ENCODE measurements around the gene ZNF480. TPM values are rescaled to one million over a fixed set of nuclear protein-coding genes. Genes with fewer than 3 reads are reported as not detected.

The ZNF480 gene
- total and polyA plus RNA-seq, 2 of the 13 experiments (the other 11 are each of a cell fraction or from before 2014, with no cell fraction given): 2.1 to 9.6 TPM

DNA sequence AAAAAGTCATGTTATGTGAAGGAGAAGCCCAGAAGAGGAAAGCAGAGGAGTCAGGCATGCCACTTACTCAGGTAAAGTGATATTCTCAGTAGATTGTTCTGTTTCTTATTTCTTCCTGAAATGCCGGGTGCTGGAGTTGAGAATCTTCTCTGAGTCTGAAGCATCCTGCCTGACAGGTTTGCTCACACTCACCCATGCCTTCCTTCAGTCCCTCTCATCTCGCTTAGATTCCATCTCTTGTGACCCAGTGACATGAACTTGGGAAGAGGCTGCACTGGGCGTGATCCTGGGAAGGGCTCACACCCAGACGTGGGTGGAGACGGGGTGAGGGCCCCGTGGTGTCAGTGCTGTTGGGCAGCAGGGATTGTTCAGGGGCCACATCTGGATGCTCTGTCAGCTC is 19.5 kb upstream of the ZNF480 start:
- ChIA-PET POLR2A (no interaction called here), CTCF (ENCODE audit: low intra/inter-chr PET ratio, low total read pairs) (no interaction called here)
- TF ChIP-seq ZNF790 (CRISPR knock-in tag; IDR thresholded peaks at IDR 0.05; ENCODE audit: borderline replicate concordance): no peak
- TF ChIP-seq RELA (CRISPR knock-in tag; IDR thresholded peaks at IDR 0.05): no peak
- 98% methylated on average over 6 of the region's 6 CpGs for WGBS (ENCODE audit: low lambda C conversion rate)
- H3K27ac ChIP-seq (ENCODE audit: extremely low read length, insufficient read depth, low read length): no peak overlapping the region
- H3K4me2 ChIP-seq (ENCODE audit: low read depth, low read length): no peak overlapping the region
- peaks cover 0 to 6% of the 10 kb centered on the region in 2 experiments; a peak in 1 of 5 replicates for H3K36me3 ChIP-seq (replicated peaks in 1 of 2; ENCODE audit: control insufficient read depth in 1 of 2, insufficient read depth in 2 of 2, low read length in 2 of 2)
- no peak overlapping the region for H2AFZ ChIP-seq (ENCODE audit: low read length)
- BruUV-seq (replicated peaks): no TSS peak
- no peak overlapping the region for H3K9ac ChIP-seq (ENCODE audit: insufficient read depth, low read depth, low read length)
- in situ Hi-C loops (cut with HindIII; ENCODE audit: extremely low pct_ligation_motif_present, low pct_unique_long_range_greater_than_20kb): no loop called here
- peaks cover 54% of the 10 kb centered on the region for H3K79me2 ChIP-seq (ENCODE audit: insufficient read depth, low read length)
- H3K4me3 ChIP-seq (replicated peaks in 1 of 3; ENCODE audit: insufficient read depth in 1 of 3, low read depth in 2 of 3, low read length in 3 of 3): no peak overlapping the region
- no peaks in the 10 kb centered on the region for H3K4me1 ChIP-seq (ENCODE audit: insufficient read depth, low read length)
- peaks cover 8% of the 10 kb centered on the region; the same call in 1 of the 2 replicates for H4K20me1 ChIP-seq (ENCODE audit: insufficient read depth, low read length)
- ATAC-seq (no peak), FAIRE-seq (no peak), DNase-seq (ENCODE audit: low spot score) (no peak)
- no peaks in the 10 kb centered on the region for H3K27me3 ChIP-seq (ENCODE audit: control insufficient read depth in 1 of 2, insufficient read depth in 2 of 2, low read length in 2 of 2)
- intact Hi-C loops (cut with micrococcal nuclease; ENCODE audit: unreplicated experiment): no loop called here
- H3K9me3 ChIP-seq (ENCODE audit: low read length): peaks cover 5% of the 10 kb centered on the region; the same call in 1 of the 2 replicates

DNA sequence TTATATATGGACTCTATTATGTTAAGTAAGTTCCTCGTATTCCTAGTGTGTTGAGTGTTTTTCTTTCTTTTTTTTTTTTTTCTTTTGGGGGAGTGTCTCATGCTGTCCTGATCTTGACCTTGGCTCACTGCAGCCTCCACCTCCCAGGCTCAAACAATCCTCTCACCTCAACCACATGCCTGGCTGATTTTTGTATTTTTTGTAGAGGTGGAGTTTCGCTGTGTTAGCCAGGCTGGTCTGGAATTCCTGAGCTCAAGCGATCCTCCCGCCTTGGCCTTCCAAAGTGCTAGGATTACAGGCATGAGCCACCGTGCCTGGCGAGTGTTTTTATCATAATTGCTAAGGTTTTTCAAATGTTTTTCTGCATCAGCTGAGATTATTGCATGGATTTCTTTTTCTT is 10.7 kb upstream of the ZNF480 start:
- Histone ChIP-seq H2AFZ (ENCODE audit: low read length) (no peak overlapping the region), H3K79me2 (ENCODE audit: insufficient read depth, low read length) (peaks cover 4% of the 10 kb centered on the region), H3K4me1 (ENCODE audit: insufficient read depth, low read length) (no peaks in the 10 kb centered on the region), H4K20me1 (ENCODE audit: insufficient read depth, low read length) (peaks cover 6% of the 10 kb centered on the region; the same call in 1 of the 2 replicates), H3K27ac (ENCODE audit: extremely low read length, insufficient read depth, low read length) (no peak overlapping the region), H3K27me3 (ENCODE audit: control insufficient read depth in 1 of 2, insufficient read depth in 2 of 2, low read length in 2 of 2) (no peaks in the 10 kb centered on the region), H3K36me3 (replicated peaks in 1 of 2; ENCODE audit: control insufficient read depth in 1 of 2, insufficient read depth in 2 of 2, low read length in 2 of 2) (peaks cover 15 to 55% of the 10 kb centered on the region in 2 experiments), H3K9ac (ENCODE audit: insufficient read depth, low read depth, low read length) (no peak overlapping the region), H3K4me2 (ENCODE audit: low read depth, low read length) (no peak overlapping the region), H3K9me3 (ENCODE audit: low read length) (no peaks in the 10 kb centered on the region), H3K4me3 (replicated peaks in 1 of 3; ENCODE audit: insufficient read depth in 1 of 3, low read depth in 2 of 3, low read length in 3 of 3) (no peak overlapping the region)
- ChIA-PET CTCF (ENCODE audit: low intra/inter-chr PET ratio, low total read pairs) (no interaction called here), POLR2A (no interaction called here)
- WGBS (ENCODE audit: low lambda C conversion rate): 94% methylated on average over 6 of the region's 6 CpGs
- TF ChIP-seq ZMYM4 (CRISPR knock-in tag; IDR thresholded peaks at IDR 0.05) (no peak), SIN3B (IDR thresholded peaks at IDR 0.05; ENCODE audit: low read length) (no peak)
- TF ChIP-seq, protein P1, sequence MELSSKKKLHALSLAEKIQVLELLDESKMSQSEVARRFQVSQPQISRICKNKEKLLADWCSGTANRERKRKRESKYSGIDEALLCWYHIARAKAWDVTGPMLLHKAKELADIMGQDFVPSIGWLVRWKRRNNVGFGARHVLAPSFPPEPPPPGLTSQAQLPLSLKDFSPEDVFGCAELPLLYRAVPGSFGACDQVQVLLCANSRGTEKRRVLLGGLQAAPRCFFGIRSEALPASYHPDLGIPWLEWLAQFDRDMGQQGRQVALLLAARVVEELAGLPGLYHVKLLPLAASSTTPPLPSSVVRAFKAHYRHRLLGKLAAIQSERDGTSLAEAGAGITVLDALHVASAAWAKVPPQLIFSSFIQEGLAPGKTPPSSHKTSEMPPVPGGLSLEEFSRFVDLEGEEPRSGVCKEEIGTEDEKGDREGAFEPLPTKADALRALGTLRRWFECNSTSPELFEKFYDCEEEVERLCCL (CRISPR knock-in tag; IDR thresholded peaks at IDR 0.05; ENCODE audit: borderline replicate concordance): no peak
- DNase-seq (ENCODE audit: low spot score) (no peak), FAIRE-seq (no peak), ATAC-seq (no peak)
- intact Hi-C loops (cut with micrococcal nuclease; ENCODE audit: unreplicated experiment) (no loop called here), in situ Hi-C loops (cut with HindIII; ENCODE audit: extremely low pct_ligation_motif_present, low pct_unique_long_range_greater_than_20kb) (no loop called here)
- BruUV-seq (replicated peaks): no TSS peak

All from HepG2 (cell line).